Neural crest cell (in vitro differentiated cells): ENCODE data around the gene ULBP1. TPM values are rescaled to one million over a fixed set of nuclear protein-coding genes. Genes with fewer than 3 reads are reported as not detected.
"Not testable (repeated sequence)": the region's sequence is repeated elsewhere in the genome, so short reads cannot be mapped to it uniquely, and the experiment has no call there.

ENCODE experiments used
- DNase-seq: peaks from one replicate; pipeline ENCODE4 v3.0.0; 2021; ENCODE audit warnings: low read depth, mixed read lengths, low spot score
- H3K27ac Mint-ChIP-seq: one replicate; pipeline ENCODE4 v1.8.0; 2021; ENCODE audit warnings: mild to moderate bottlenecking, mixed read lengths; ENCODE audit not compliant: unreplicated experiment
- H3K27me3 Mint-ChIP-seq: 2 replicates; pipeline ENCODE4 v1.8.0; 2021; ENCODE audit warnings: low read depth, mild to moderate bottlenecking, mixed read lengths
- H3K36me3 Mint-ChIP-seq: 2 replicates; pipeline ENCODE4 v1.8.0; 2021; ENCODE audit warnings: low read depth, mild to moderate bottlenecking, mixed read lengths
- H3K4me1 Mint-ChIP-seq: 2 replicates; pipeline ENCODE4 v1.8.0; 2021; ENCODE audit warnings: mixed read lengths
- H3K4me3 Mint-ChIP-seq: one replicate; pipeline ENCODE4 v1.8.0; 2021; ENCODE audit warnings: mild to moderate bottlenecking, mixed read lengths
- H3K9me3 Mint-ChIP-seq: 2 replicates; pipeline ENCODE4 v1.8.0; 2021; ENCODE audit warnings: mixed read lengths
- total RNA-seq: library from RNA; stranded (reverse); gene quantifications from 2 replicates; pipeline ENCODE4 v1.2.1, GENCODE V29; 2021
- TF ChIP-seq, protein P1 (sequence below): fragments of 200-600 bp; sonication (generic); conservative IDR thresholded peaks from 2 replicates; pipeline ENCODE4 v1.5.0; 2021; ENCODE audit warnings: antibody characterized with exemption, mild to moderate bottlenecking

The ULBP1 gene
- total RNA-seq, 1 donor from 2014 or later = 2.3 TPM

DNA sequence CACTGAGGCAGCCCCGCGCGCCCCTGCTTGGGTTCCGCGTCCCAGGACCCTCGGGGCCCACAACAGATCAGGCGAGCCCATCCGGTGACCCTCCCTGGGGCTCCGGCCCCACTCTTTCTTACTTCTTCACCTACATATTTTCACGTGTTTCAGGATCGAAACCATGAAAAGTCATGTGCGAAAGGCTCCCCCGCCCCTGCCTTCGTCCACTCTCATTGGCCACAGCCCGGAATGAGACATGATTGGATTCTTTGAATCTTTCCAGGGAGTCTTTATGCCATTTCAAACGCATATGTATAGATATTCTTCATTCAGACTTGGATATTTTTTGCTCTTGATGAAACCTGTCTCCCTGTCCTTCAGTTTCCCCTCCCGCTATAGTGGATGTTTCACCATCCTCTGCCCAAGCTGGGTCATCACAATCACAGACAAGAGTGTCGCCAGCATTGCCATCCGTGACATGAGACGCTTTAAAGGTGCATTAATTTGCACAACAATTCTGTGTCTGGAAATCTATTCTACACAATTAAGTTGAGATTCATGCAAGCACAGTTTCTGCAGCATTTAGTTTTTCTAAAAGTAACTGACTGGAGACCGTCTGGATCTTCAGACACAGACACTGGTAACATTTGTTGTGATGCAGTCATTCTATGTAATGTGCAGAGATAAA is 8.6 kb upstream of the ULBP1 start:
- H3K27me3 Mint-ChIP-seq = peaks cover 92% of the 10 kb centered on the region
- H3K27ac Mint-ChIP-seq, H3K9me3 Mint-ChIP-seq, H3K4me3 Mint-ChIP-seq, H3K36me3 Mint-ChIP-seq, DNase-seq: not testable (repeated sequence)
- H3K4me1 Mint-ChIP-seq = peaks cover 12% of the 10 kb centered on the region

DNA sequence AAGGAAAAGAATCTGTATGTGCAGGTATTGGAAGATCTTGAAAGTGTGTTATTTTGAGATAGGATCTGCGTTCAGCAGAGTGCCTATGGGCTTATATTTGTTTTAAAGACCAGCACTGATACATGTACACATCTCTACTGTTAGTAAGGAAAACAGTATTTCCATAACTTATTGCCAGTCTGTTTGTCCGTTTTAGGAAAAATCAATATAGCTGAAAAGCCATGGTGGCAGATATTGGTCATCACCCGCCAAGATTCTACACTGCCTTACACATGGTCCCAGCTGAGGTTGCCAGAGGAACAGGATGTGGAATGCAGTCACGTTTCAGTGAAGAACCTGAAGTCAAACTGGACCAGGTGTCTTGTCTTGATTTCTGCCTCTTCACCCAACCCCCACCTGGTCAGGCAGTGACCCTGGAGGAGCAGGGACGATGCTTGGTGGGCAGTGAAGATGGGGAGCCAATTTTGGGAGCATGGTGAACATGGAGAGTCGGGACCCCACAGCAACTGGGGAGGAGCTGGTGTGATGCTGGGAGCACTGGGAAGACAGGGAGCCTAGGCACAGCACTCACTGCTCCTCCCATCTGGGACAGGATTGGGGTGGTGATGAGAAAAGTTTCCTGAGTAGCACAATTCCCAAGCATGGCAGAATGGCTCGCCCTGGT is 8.0 kb upstream of the ULBP1 start:
- H3K36me3 Mint-ChIP-seq, H3K27ac Mint-ChIP-seq, H3K4me3 Mint-ChIP-seq, H3K9me3 Mint-ChIP-seq, DNase-seq, H3K4me1 Mint-ChIP-seq: not testable (repeated sequence)
- H3K27me3 Mint-ChIP-seq = peaks cover 92% of the 10 kb centered on the region

DNA sequence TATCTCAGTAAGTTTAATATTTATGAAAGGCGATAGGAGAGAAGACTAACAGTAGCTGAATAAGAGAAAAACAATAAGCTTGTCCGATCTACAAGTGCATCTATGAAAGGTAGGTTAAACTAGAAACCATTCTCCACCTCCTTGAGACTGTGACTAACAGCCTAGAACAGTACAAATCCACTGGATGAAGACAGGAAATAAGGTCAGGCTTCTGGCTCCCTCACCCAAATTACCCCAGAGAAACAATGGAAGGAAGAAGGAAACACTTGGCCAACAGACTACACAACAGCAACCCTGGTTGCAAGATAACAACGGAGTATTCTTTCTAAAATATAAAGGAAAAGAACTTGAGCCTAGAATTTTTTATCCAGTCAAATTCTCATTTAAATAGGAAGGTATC is 5.6 kb upstream of the ULBP1 start:
- not testable (repeated sequence) for DNase-seq, H3K27ac Mint-ChIP-seq, H3K4me1 Mint-ChIP-seq, H3K9me3 Mint-ChIP-seq, H3K4me3 Mint-ChIP-seq, H3K36me3 Mint-ChIP-seq
- H3K27me3 Mint-ChIP-seq = peaks cover 90% of the 10 kb centered on the region

DNA sequence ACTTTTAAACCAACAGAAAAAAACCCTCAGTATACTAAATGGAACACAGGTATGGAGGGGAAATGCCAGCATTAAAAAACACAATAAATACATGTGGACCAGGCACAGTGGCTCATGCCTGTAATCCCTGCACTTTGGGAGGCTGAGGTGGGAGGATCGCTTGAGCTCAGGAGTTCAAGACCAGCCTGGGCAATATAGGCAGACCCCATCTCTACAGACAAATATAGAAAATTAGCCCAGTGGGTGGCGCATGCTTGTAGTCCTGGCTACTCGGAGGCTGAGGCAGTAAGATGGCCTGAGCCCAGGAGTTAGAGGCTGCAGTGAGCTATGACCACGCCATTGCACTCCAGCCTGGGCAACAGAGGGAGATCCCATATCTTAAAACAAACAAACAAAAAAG is 3.9 kb upstream of the ULBP1 start:
- Mint-ChIP-seq H3K27me3 (peaks cover 93% of the 10 kb centered on the region), H3K4me3 (peak overlapping the region; percentile 21), H3K4me1 (peaks cover 23% of the 10 kb centered on the region)
- not testable (repeated sequence) for H3K9me3 Mint-ChIP-seq, H3K27ac Mint-ChIP-seq, H3K36me3 Mint-ChIP-seq, DNase-seq

DNA sequence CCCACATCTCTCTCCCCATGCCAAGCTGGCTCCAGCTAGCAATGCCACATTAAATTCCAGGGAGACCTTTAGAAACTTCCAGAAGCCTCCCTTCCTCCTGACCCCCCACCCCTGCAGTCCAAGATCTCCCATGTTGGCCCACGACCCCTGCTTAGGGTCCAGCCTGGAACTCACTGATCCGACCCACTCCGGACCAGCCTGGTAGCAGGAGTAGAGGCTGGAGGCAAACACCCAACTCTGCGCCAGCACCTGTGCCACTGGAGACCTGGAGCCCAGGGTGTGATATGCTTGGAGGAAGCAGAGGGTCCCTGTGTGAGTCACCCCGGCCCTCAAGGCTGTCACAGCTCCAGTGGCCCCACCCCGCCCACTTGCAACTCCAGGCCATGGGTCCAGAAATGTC is 3.3 kb upstream of the ULBP1 start:
- no peak for DNase-seq
- H3K27ac Mint-ChIP-seq = no peak overlapping the region
- no peaks in the 10 kb centered on the region for H3K9me3 Mint-ChIP-seq
- H3K27me3 Mint-ChIP-seq = peaks cover 93% of the 10 kb centered on the region
- TF ChIP-seq, protein P1, sequence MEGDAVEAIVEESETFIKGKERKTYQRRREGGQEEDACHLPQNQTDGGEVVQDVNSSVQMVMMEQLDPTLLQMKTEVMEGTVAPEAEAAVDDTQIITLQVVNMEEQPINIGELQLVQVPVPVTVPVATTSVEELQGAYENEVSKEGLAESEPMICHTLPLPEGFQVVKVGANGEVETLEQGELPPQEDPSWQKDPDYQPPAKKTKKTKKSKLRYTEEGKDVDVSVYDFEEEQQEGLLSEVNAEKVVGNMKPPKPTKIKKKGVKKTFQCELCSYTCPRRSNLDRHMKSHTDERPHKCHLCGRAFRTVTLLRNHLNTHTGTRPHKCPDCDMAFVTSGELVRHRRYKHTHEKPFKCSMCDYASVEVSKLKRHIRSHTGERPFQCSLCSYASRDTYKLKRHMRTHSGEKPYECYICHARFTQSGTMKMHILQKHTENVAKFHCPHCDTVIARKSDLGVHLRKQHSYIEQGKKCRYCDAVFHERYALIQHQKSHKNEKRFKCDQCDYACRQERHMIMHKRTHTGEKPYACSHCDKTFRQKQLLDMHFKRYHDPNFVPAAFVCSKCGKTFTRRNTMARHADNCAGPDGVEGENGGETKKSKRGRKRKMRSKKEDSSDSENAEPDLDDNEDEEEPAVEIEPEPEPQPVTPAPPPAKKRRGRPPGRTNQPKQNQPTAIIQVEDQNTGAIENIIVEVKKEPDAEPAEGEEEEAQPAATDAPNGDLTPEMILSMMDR = no peak
- no peaks in the 10 kb centered on the region for H3K36me3 Mint-ChIP-seq
- H3K4me1 Mint-ChIP-seq = peaks cover 27% of the 10 kb centered on the region
- peak overlapping the region; percentile 21 for H3K4me3 Mint-ChIP-seq

DNA sequence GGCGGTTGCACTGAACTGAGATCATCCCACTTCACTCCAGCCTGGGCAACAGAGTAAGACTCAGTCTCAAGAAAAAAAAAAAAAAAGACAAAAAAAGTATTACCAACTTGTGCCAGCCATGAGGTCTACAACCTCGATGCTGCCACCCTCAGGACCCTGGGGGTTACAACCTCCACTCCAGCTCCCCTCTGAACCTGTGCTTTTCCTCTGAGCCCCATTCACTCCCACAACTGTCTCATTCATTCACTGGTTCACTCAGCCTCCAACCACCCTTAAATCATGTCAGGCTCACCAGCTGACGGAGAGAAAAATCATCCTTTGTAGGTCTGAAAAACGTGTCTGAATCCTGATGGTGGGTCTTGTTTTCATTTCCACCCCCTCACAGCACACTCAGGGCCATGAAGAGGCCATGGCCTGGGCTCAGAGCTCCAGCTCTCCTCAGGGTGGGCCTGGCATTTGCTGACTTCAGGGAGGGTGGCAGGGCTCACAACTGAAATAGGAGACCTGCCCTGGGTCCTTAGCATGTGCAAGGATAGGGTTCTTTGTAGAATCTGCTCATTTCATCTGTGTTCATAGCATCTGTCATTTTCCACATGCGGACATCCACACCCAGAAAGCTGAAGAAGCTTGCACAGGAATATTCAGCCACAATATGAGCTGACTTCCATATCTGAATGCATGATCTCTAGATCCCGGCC is 1.9 kb upstream of the ULBP1 start:
- DNase-seq = no peak
- H3K9me3 Mint-ChIP-seq = no peaks in the 10 kb centered on the region
- no peak overlapping the region for H3K27ac Mint-ChIP-seq
- no peaks in the 10 kb centered on the region for H3K36me3 Mint-ChIP-seq
- TF ChIP-seq, protein P1 = peak; percentile 26
- peak overlapping the region; percentile 61 for H3K4me3 Mint-ChIP-seq
- H3K27me3 Mint-ChIP-seq = peaks cover 93% of the 10 kb centered on the region
- H3K4me1 Mint-ChIP-seq = peaks cover 32% of the 10 kb centered on the region

DNA sequence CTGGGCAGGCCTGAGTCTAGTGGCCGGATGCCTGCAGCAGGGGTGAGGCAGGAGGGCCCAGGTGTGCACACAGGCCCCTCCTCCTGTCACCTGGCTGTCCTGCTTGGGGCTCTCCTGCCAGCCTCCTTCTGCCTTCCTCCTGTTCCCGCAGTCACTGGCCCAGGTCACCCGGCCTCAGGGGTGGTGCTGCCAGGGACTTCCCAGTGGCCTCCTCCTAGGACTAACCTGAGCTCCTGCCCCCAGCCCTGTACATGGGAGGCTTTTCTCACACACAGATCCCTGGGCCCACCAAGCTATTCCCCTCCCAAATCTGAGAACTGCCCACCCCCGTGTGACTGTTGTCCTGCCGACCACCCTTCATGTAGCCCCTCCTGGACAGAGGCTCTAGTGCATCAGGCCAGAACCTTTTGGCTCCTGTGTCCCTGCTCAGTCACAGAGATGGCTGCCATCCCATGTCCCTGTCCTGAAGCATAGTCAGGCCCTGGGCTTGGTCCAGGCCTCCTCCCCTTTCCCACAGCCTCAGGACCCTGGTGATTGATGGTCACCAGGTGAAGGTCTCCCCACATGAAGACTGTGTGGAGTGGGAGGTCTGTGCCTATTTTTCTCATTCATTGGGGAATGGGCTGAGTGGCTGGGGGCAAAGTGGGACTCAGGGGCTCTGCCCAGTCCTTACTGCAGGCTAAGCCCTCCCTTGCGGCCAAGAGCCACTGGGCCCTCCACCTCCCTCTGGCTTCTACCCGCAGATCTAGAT is 1.1 kb upstream of the ULBP1 start:
- H3K27ac Mint-ChIP-seq = peak overlapping the region; percentile 94
- no peak for DNase-seq
- peaks cover 94% of the 10 kb centered on the region for H3K27me3 Mint-ChIP-seq
- no peaks in the 10 kb centered on the region for H3K36me3 Mint-ChIP-seq
- H3K9me3 Mint-ChIP-seq = no peaks in the 10 kb centered on the region
- TF ChIP-seq, protein P1 = no peak
- H3K4me1 Mint-ChIP-seq = peaks cover 32% of the 10 kb centered on the region
- peak overlapping the region; percentile 95 for H3K4me3 Mint-ChIP-seq
